SK-N-SH (cell line): ENCODE measurements around the gene PCYT1B.

ENCODE experiments used
- GABPA ChIP-seq: IDR thresholded peaks from 2 replicates; pipeline ENCODE4 v1.4.0; 2012; ENCODE audit warnings: low read depth, mild to moderate bottlenecking
- POLR2AphosphoS5 ChIP-seq: IDR thresholded peaks from 2 replicates; pipeline ENCODE4 v1.6.1; 2012; ENCODE audit warnings: low read depth, low read length
- RXRA ChIP-seq: IDR thresholded peaks from 2 replicates; pipeline ENCODE4 v1.4.0; 2012; ENCODE audit warnings: low read depth, mild to moderate bottlenecking, borderline replicate concordance
- SIN3A ChIP-seq: IDR thresholded peaks from 2 replicates; pipeline ENCODE4 v1.6.1; 2012; ENCODE audit warnings: low read depth, mild to moderate bottlenecking, low read length, moderate library complexity, borderline replicate concordance
- TAF1 ChIP-seq: IDR thresholded peaks from 2 replicates; pipeline ENCODE4 v1.6.1; 2012; ENCODE audit warnings: low read depth, mild to moderate bottlenecking, low read length, moderate library complexity, borderline replicate concordance
- TF ChIP-seq, protein P1 (sequence below): fragments of 200-600 bp; sonication (generic); IDR thresholded peaks from 2 replicates; pipeline ENCODE4 v1.6.1; 2017; ENCODE audit warnings: antibody characterized with exemption, mild to moderate bottlenecking, moderate library complexity
- TF ChIP-seq, protein P2 (sequence below): IDR thresholded peaks from 2 replicates; pipeline ENCODE4 v1.4.0; 2012; ENCODE audit warnings: low read depth
- TF ChIP-seq, protein P3 (sequence below): IDR thresholded peaks from 2 replicates; pipeline ENCODE4 v1.4.0; 2012; ENCODE audit warnings: low read depth, borderline replicate concordance

DNA sequence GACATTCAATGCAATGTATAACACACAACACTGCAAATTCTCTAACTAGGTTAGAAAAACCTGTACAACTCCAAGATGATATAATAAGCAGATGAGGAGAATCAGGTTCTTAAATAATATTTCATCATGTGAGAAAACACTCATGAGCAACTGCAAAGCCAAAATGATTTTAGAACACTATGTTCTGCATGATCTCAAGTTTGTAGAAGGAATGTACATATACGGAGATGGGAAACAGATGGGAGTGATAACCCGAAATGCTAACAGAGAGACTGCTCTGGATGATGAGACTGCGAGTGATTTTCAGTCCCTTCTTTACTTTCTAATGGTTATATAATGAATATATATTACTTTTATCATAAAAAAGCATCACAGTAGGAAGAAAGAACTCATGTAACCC, 80.9 kb downstream of the PCYT1B start:
- TF ChIP-seq, protein P1, sequence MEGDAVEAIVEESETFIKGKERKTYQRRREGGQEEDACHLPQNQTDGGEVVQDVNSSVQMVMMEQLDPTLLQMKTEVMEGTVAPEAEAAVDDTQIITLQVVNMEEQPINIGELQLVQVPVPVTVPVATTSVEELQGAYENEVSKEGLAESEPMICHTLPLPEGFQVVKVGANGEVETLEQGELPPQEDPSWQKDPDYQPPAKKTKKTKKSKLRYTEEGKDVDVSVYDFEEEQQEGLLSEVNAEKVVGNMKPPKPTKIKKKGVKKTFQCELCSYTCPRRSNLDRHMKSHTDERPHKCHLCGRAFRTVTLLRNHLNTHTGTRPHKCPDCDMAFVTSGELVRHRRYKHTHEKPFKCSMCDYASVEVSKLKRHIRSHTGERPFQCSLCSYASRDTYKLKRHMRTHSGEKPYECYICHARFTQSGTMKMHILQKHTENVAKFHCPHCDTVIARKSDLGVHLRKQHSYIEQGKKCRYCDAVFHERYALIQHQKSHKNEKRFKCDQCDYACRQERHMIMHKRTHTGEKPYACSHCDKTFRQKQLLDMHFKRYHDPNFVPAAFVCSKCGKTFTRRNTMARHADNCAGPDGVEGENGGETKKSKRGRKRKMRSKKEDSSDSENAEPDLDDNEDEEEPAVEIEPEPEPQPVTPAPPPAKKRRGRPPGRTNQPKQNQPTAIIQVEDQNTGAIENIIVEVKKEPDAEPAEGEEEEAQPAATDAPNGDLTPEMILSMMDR, result no peak
- TF ChIP-seq GABPA, result no peak
- no peak for TF ChIP-seq POLR2AphosphoS5
- no peak for TF ChIP-seq TAF1
- TF ChIP-seq, protein P2, sequence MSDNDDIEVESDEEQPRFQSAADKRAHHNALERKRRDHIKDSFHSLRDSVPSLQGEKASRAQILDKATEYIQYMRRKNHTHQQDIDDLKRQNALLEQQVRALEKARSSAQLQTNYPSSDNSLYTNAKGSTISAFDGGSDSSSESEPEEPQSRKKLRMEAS, result no peak
- TF ChIP-seq RXRA, result no peak
- TF ChIP-seq SIN3A, result no peak
- TF ChIP-seq, protein P3, sequence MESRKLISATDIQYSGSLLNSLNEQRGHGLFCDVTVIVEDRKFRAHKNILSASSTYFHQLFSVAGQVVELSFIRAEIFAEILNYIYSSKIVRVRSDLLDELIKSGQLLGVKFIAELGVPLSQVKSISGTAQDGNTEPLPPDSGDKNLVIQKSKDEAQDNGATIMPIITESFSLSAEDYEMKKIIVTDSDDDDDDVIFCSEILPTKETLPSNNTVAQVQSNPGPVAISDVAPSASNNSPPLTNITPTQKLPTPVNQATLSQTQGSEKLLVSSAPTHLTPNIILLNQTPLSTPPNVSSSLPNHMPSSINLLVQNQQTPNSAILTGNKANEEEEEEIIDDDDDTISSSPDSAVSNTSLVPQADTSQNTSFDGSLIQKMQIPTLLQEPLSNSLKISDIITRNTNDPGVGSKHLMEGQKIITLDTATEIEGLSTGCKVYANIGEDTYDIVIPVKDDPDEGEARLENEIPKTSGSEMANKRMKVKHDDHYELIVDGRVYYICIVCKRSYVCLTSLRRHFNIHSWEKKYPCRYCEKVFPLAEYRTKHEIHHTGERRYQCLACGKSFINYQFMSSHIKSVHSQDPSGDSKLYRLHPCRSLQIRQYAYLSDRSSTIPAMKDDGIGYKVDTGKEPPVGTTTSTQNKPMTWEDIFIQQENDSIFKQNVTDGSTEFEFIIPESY, result no peak
